HG02798 (cell line): ENCODE measurements around the gene GSK3B.
A peak's percentile ranks its signal among the peaks of the same experiment; 100 is the strongest.
"Not testable (repeated sequence)": the region's sequence is repeated elsewhere in the genome, so short reads cannot be mapped to it uniquely, and the experiment has no call there.

ENCODE experiments used
- ATAC-seq: cut with Tn5 transposase; IDR thresholded peaks from one replicate; pipeline ENCODE4 v1.9.1; 2021; ENCODE audit warnings: mild to moderate bottlenecking; ENCODE audit not compliant: unreplicated experiment, poor library complexity

Gene GSK3B

GRCh38 chr3:120059081-120059864 lies 35.0 kb downstream of the GSK3B start:
- peak; percentile 42 for ATAC-seq

GRCh38 chr3:120057626-120058025 lies 36.6 kb downstream of the GSK3B start:
- ATAC-seq, result peak; percentile 61

GRCh38 chr3:120057029-120057428 lies 37.2 kb downstream of the GSK3B start:
- ATAC-seq, result no peak

- ATAC-seq, result not testable (repeated sequence)
Measured at GRCh38 chr3:120053647-120054046, 40.6 kb downstream of the GSK3B start.

- peak; percentile 28 for ATAC-seq
Measured at GRCh38 chr3:120052677-120053076, 41.6 kb downstream of the GSK3B start.

GRCh38 chr3:120052225-120052624 lies 42.0 kb downstream of the GSK3B start:
- ATAC-seq, result peak; percentile 74

- ATAC-seq, result not testable (repeated sequence)
Measured at GRCh38 chr3:120051570-120051969, 42.7 kb downstream of the GSK3B start.

GRCh38 chr3:120049881-120050539 lies 44.2 kb downstream of the GSK3B start:
- no peak for ATAC-seq

- no peak for ATAC-seq
Measured at GRCh38 chr3:120049072-120049471, 45.2 kb downstream of the GSK3B start.

GRCh38 chr3:120048355-120049041 lies 45.7 kb downstream of the GSK3B start:
- ATAC-seq, result no peak

- no peak for ATAC-seq
Measured at GRCh38 chr3:120047686-120048085, 46.6 kb downstream of the GSK3B start.

- ATAC-seq, result no peak
Measured at GRCh38 chr3:120040813-120041377, 53.4 kb downstream of the GSK3B start.

GRCh38 chr3:120039642-120040610 lies 54.3 kb downstream of the GSK3B start:
- ATAC-seq, result no peak

- ATAC-seq, result no peak
Measured at GRCh38 chr3:120033596-120033995, 60.7 kb downstream of the GSK3B start.

- ATAC-seq, result no peak
Measured at GRCh38 chr3:120031561-120031960, 62.7 kb downstream of the GSK3B start.

- no peak for ATAC-seq
Measured at GRCh38 chr3:120029749-120030148, 64.5 kb downstream of the GSK3B start.

GRCh38 chr3:120028271-120029047 lies 65.8 kb downstream of the GSK3B start:
- ATAC-seq, result no peak

GRCh38 chr3:120027226-120027625 lies 67.0 kb downstream of the GSK3B start:
- ATAC-seq, result no peak

GRCh38 chr3:120025520-120025919 lies 68.7 kb downstream of the GSK3B start:
- no peak for ATAC-seq
